Measurements from ENCODE around the gene RIT2.

The RIT2 gene

DNA sequence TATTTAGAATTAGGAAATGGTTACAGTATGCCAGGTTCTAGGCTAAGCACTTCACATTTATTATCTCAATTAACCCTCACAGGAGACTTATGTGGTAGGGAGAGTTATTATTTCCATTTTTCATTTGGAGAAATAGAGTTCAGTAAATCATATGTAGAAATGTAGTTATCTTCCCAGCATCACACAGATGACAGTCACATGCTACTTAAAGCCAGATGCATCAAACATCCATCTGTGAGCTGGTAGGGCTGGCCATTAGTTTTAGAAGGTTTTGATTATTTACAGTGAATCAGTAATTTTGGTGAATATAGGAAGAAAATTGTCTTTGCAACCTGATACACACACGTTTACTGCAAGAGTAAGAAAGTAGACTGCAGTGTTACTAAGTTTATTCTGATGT lies 97.9 kb downstream of the RIT2 start:
- TF ChIP-seq EZH2 (optimal IDR thresholded peaks at IDR 0.05; ENCODE audit: low read depth, low read length) (no peak), EZH2phosphoT487 (IDR thresholded peaks at IDR 0.05; ENCODE audit: low read length) (no peak)
- TF ChIP-seq, protein P1, sequence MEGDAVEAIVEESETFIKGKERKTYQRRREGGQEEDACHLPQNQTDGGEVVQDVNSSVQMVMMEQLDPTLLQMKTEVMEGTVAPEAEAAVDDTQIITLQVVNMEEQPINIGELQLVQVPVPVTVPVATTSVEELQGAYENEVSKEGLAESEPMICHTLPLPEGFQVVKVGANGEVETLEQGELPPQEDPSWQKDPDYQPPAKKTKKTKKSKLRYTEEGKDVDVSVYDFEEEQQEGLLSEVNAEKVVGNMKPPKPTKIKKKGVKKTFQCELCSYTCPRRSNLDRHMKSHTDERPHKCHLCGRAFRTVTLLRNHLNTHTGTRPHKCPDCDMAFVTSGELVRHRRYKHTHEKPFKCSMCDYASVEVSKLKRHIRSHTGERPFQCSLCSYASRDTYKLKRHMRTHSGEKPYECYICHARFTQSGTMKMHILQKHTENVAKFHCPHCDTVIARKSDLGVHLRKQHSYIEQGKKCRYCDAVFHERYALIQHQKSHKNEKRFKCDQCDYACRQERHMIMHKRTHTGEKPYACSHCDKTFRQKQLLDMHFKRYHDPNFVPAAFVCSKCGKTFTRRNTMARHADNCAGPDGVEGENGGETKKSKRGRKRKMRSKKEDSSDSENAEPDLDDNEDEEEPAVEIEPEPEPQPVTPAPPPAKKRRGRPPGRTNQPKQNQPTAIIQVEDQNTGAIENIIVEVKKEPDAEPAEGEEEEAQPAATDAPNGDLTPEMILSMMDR (IDR thresholded peaks at IDR 0.05; ENCODE audit: low read length): no peak
- Histone ChIP-seq H3K4me3 (ENCODE audit: low read length) (no peak overlapping the region), H2AFZ (ENCODE audit: low read length) (no peak overlapping the region), H3K4me2 (ENCODE audit: low read depth, low read length) (no peak overlapping the region), H3K9me3 (replicated peaks; ENCODE audit: insufficient read depth, low read length) (no peaks in the 10 kb centered on the region), H3K4me1 (ENCODE audit: low read length) (no peaks in the 10 kb centered on the region), H4K20me1 (ENCODE audit: insufficient read depth, low read length) (no peaks in the 10 kb centered on the region), H3K27ac (ENCODE audit: low read length) (no peak overlapping the region), H3K36me3 (replicated peaks; ENCODE audit: insufficient read depth, low read length) (no peaks in the 10 kb centered on the region), H3K79me2 (ENCODE audit: low read length) (no peaks in the 10 kb centered on the region), H3K9me2 (replicated peaks; ENCODE audit: insufficient read depth, low read length) (no peaks in the 10 kb centered on the region), H3F3A (ENCODE audit: insufficient read depth, low read length) (no peaks in the 10 kb centered on the region), H3K27me3 (replicated peaks; ENCODE audit: insufficient read depth, low read length) (no peaks in the 10 kb centered on the region), H3K9ac (ENCODE audit: low read length) (no peak overlapping the region)
- no peak for DNase-seq

DNA sequence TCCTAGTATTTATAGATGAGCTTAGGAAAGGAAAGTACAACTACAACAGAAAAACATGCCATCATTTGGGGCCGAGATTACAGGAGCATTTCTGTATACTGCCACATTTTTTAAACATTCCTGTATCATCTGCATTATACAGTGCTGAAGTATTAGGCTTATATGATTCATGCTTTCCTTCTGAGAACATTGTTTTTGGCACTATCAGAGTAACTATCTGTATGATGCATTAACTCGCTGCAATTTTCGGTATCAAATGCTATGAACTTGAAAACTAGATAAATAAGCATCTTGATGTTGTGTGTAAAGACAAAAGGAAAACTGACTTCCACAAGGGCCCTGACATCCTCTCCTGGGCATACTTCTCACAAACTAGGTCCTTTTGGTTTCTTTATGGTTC lies 102.0 kb downstream of the RIT2 start:
- Histone ChIP-seq H3K4me1 (ENCODE audit: low read length) (no peaks in the 10 kb centered on the region), H3K9ac (ENCODE audit: low read length) (no peak overlapping the region), H3F3A (ENCODE audit: insufficient read depth, low read length) (no peaks in the 10 kb centered on the region), H3K79me2 (ENCODE audit: low read length) (no peaks in the 10 kb centered on the region), H3K4me2 (ENCODE audit: low read depth, low read length) (no peak overlapping the region), H2AFZ (ENCODE audit: low read length) (no peak overlapping the region), H3K27me3 (replicated peaks; ENCODE audit: insufficient read depth, low read length) (no peaks in the 10 kb centered on the region), H3K9me2 (replicated peaks; ENCODE audit: insufficient read depth, low read length) (no peaks in the 10 kb centered on the region), H3K4me3 (ENCODE audit: low read length) (no peak overlapping the region), H3K36me3 (replicated peaks; ENCODE audit: insufficient read depth, low read length) (no peaks in the 10 kb centered on the region), H4K20me1 (ENCODE audit: insufficient read depth, low read length) (no peaks in the 10 kb centered on the region), H3K27ac (ENCODE audit: low read length) (no peak overlapping the region), H3K9me3 (replicated peaks; ENCODE audit: insufficient read depth, low read length) (no peaks in the 10 kb centered on the region)
- no peak for DNase-seq
- TF ChIP-seq EZH2 (optimal IDR thresholded peaks at IDR 0.05; ENCODE audit: low read depth, low read length) (no peak), EZH2phosphoT487 (IDR thresholded peaks at IDR 0.05; ENCODE audit: low read length) (no peak)
- TF ChIP-seq, protein P1 (IDR thresholded peaks at IDR 0.05; ENCODE audit: low read length): no peak

DNA sequence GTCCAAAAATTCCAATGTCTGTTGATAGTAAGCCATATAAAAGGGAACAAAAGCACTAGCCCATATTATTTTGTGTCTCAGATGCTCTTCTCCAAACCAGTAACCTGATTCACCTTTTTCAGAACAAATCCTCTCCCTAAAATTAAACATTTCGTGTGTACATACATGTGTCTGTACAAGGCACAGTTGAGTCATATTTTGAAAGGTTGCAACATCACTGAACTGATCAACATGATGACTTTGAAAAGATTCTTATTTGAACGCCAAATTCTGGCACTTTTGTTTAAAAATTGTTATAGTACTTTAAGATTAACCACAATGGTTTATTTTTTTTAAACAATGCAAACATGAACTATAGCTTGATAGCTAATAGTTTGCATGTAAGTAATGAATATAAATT lies 102.5 kb downstream of the RIT2 start:
- no peak overlapping the region for H3K27ac ChIP-seq (ENCODE audit: low read length)
- H3K4me2 ChIP-seq (ENCODE audit: low read depth, low read length): no peak overlapping the region
- H4K20me1 ChIP-seq (ENCODE audit: insufficient read depth, low read length): no peaks in the 10 kb centered on the region
- no peak overlapping the region for H3K9ac ChIP-seq (ENCODE audit: low read length)
- H3K9me2 ChIP-seq (replicated peaks; ENCODE audit: insufficient read depth, low read length): no peaks in the 10 kb centered on the region
- H2AFZ ChIP-seq (ENCODE audit: low read length): no peak overlapping the region
- no peaks in the 10 kb centered on the region for H3F3A ChIP-seq (ENCODE audit: insufficient read depth, low read length)
- H3K4me3 ChIP-seq (ENCODE audit: low read length): no peak overlapping the region
- H3K9me3 ChIP-seq (replicated peaks; ENCODE audit: insufficient read depth, low read length): no peaks in the 10 kb centered on the region
- no peaks in the 10 kb centered on the region for H3K27me3 ChIP-seq (replicated peaks; ENCODE audit: insufficient read depth, low read length)
- no peaks in the 10 kb centered on the region for H3K4me1 ChIP-seq (ENCODE audit: low read length)
- H3K36me3 ChIP-seq (replicated peaks; ENCODE audit: insufficient read depth, low read length): no peaks in the 10 kb centered on the region
- no peak for DNase-seq
- H3K79me2 ChIP-seq (ENCODE audit: low read length): no peaks in the 10 kb centered on the region
- TF ChIP-seq EZH2phosphoT487 (IDR thresholded peaks at IDR 0.05; ENCODE audit: low read length) (no peak), EZH2 (optimal IDR thresholded peaks at IDR 0.05; ENCODE audit: low read depth, low read length) (no peak)
- TF ChIP-seq, protein P1 (IDR thresholded peaks at IDR 0.05; ENCODE audit: low read length): no peak
